GM12872 (cell line): ENCODE results near the gene AMPD2.

Source experiments
- TF ChIP-seq, protein P1 (sequence below): IDR thresholded peaks from 3 replicates; pipeline ENCODE4 v1.5.1; 2011; ENCODE audit warnings: low read depth, mild to moderate bottlenecking, low read length, moderate library complexity; ENCODE audit not compliant: insufficient read depth

Gene AMPD2

DNA sequence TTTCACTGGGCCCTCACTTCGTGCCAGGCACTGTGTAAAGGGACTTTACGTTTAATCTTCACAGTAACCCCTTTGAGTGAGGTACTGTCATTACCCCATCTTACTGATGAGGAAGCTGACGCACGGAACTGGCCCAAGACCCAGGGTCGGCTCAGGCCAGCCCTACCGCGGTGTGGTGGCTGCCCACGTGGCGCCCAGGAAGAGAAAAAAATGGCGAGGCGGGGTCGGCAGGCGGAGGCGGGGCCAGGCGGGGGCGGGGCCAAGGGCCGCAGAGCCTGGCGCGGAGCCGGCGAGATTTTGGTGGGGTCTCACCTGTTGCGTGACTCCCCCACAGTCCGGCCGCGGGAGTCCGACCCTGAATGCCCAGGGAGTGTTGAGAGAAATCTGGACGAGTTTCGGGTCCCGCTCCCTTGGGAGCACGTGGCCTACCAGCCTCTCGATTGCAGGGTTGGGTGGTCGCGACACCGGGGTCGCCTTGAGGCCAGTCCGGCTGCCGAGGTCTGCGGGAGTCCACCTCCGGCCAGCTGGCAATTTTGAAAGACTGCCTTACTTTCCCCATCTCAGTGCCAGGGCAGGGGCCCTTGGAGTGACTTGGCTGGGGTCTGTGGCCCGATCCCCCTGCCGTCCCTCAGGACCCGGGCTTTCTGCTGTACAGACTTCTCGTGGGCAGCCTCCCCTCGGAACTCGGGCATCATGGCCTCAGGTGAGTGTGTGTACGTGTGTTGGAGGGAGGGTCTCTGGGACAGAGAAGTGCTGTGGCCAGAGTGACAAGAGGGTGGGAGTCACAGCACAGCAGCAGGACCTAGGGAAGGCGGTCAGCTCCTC lies at the start of gene AMPD2, which contains the start of gene GNAT2:
TSS of gene AMPD2 (plus strand) at position 262 of the 825 bp plus-strand sequence. CDS start 1,339 bp downstream, outside the sequence.
TSS of gene GNAT2 (minus strand) at position 41 of the 825 bp plus-strand sequence. CDS start 6,746 bp downstream, outside the sequence.
- TF ChIP-seq, protein P1, sequence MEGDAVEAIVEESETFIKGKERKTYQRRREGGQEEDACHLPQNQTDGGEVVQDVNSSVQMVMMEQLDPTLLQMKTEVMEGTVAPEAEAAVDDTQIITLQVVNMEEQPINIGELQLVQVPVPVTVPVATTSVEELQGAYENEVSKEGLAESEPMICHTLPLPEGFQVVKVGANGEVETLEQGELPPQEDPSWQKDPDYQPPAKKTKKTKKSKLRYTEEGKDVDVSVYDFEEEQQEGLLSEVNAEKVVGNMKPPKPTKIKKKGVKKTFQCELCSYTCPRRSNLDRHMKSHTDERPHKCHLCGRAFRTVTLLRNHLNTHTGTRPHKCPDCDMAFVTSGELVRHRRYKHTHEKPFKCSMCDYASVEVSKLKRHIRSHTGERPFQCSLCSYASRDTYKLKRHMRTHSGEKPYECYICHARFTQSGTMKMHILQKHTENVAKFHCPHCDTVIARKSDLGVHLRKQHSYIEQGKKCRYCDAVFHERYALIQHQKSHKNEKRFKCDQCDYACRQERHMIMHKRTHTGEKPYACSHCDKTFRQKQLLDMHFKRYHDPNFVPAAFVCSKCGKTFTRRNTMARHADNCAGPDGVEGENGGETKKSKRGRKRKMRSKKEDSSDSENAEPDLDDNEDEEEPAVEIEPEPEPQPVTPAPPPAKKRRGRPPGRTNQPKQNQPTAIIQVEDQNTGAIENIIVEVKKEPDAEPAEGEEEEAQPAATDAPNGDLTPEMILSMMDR: no peak

DNA sequence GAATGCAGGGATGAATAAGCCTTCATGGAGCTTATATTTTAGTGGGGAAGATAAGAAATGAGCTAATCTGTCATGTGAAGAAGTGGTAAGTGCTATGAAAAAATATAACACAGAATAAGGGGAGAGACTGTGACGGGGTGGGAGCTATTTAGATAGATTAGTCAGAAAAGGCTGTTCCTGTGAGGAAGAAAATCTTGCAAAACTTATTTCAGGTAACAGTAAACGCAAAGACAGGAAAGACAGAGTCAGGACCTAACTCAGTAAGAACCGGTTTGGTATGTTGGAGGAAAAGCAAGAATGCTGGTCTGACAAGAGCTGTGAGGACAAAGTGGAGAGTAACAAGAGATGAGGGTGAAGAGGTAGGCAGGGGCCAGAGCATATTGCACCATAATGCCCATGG lies 49.2 kb upstream of the AMPD2 start:
- TF ChIP-seq, protein P1: no peak

DNA sequence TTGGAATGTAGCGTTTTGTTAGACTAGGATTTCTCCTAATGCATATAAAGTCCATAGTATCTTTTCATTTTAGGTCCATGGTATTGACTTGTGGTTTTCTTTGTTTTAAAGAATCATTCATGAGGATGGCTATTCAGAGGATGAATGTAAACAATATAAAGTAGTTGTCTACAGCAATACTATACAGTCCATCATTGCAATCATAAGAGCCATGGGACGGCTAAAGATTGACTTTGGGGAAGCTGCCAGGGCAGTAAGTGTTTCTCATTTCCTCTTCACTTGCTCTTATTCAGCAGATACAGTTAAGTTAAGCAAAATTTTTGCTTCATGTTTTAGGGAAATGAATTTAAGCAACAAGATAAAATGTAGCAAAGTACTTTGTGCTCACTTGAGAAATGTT lies 45.9 kb upstream of the AMPD2 start:
- TF ChIP-seq, protein P1: no peak

GRCh38 chr1:109578947-109579443 lies 40.6 kb upstream of the AMPD2 start:
- TF ChIP-seq, protein P1: no peak

GRCh38 chr1:109579491-109579890 lies 40.1 kb upstream of the AMPD2 start:
- TF ChIP-seq, protein P1: no peak

GRCh38 chr1:109582021-109582420 lies 37.6 kb upstream of the AMPD2 start:
- TF ChIP-seq, protein P1: no peak

- TF ChIP-seq, protein P1: no peak
Measured at GRCh38 chr1:109584766-109585165, 34.9 kb upstream of the AMPD2 start.
